ENCODE measurements around the gene EDEM2. TPM values are rescaled to one million over a fixed set of nuclear protein-coding genes. Genes with fewer than 3 reads are reported as not detected.

The EDEM2 gene
- total and polyA plus RNA-seq, 2 of the 13 experiments (the other 11 are each of a cell fraction or from before 2014, with no cell fraction given), result 33.1 to 46.9 TPM

- TF ChIP-seq SYNCRIP (IDR thresholded peaks at IDR 0.05; ENCODE audit: insufficient read depth, low read depth, low read length) (no peak), YEATS4 (CRISPR knock-in tag; IDR thresholded peaks at IDR 0.05; ENCODE audit: borderline replicate concordance) (peak; percentile 96), TP53 (CRISPR knock-in tag; conservative IDR thresholded peaks at IDR 0.05) (no peak), NR2F2 (IDR thresholded peaks at IDR 0.05; ENCODE audit: borderline replicate concordance, low read depth) (no peak), ZMYM4 (CRISPR knock-in tag; IDR thresholded peaks at IDR 0.05) (peak; percentile 85), ZNF142 (CRISPR knock-in tag; IDR thresholded peaks at IDR 0.05) (no peak), SPEN (CRISPR knock-in tag; IDR thresholded peaks at IDR 0.05; ENCODE audit: low read depth) (peak; percentile 90), ZNF513 (CRISPR knock-in tag; conservative IDR thresholded peaks at IDR 0.05) (0 out of 2 replicates have a peak, but pooled peaks have one; percentile 43), TRIM24 (CRISPR knock-in tag; IDR thresholded peaks at IDR 0.05) (no peak), HNRNPH1 (optimal IDR thresholded peaks at IDR 0.05; ENCODE audit: low read depth, low read length) (no peak), ZNF124 (CRISPR knock-in tag; IDR thresholded peaks at IDR 0.05) (0 out of 2 replicates have a peak, but pooled peaks have one; percentile 71), FOXC1 (CRISPR knock-in tag; IDR thresholded peaks at IDR 0.05; ENCODE audit: borderline replicate concordance) (peak; percentile 38; the same call in 1 of the 2 replicates), ZNF747 (CRISPR knock-in tag; IDR thresholded peaks at IDR 0.05; ENCODE audit: borderline replicate concordance) (peak; percentile 44; the same call in 1 of the 2 replicates), ZNF230 (CRISPR knock-in tag; IDR thresholded peaks at IDR 0.05) (no peak), CHD2 (IDR thresholded peaks at IDR 0.05; ENCODE audit: low read depth, low read length) (no peak; the same call in 1 of the 2 replicates), MYNN (CRISPR knock-in tag; IDR thresholded peaks at IDR 0.05; ENCODE audit: low read depth) (peak; percentile 25), KDM4B (CRISPR knock-in tag; IDR thresholded peaks at IDR 0.05) (peak; percentile 79; the same call in 1 of the 2 replicates), ZNF878 (CRISPR knock-in tag; IDR thresholded peaks at IDR 0.05) (no peak)
- TF ChIP-seq, protein P1, sequence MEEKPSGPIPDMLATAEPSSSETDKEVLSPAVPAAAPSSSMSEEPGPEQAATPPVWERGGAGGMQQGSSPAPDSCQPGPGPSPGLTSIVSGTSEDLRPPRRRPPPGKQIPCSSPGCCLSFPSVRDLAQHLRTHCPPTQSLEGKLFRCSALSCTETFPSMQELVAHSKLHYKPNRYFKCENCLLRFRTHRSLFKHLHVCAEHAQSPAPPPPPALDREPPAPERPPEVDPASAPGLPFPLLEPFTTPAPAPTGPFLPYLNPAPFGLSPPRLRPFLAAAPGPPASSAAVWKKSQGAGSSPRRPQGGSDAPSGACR (CRISPR knock-in tag; IDR thresholded peaks at IDR 0.05), result no peak
- TF ChIP-seq, protein P2, sequence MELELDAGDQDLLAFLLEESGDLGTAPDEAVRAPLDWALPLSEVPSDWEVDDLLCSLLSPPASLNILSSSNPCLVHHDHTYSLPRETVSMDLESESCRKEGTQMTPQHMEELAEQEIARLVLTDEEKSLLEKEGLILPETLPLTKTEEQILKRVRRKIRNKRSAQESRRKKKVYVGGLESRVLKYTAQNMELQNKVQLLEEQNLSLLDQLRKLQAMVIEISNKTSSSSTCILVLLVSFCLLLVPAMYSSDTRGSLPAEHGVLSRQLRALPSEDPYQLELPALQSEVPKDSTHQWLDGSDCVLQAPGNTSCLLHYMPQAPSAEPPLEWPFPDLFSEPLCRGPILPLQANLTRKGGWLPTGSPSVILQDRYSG (CRISPR knock-in tag; IDR thresholded peaks at IDR 0.05), result 0 out of 2 replicates have a peak, but pooled peaks have one; percentile 47
Measured at GRCh38 chr20:35174458-35175216, 27.5 kb upstream of the EDEM2 start (continued).

All from HepG2 (cell line).